ENCODE measurements around the gene CDC42EP3.

The CDC42EP3 gene

DNA sequence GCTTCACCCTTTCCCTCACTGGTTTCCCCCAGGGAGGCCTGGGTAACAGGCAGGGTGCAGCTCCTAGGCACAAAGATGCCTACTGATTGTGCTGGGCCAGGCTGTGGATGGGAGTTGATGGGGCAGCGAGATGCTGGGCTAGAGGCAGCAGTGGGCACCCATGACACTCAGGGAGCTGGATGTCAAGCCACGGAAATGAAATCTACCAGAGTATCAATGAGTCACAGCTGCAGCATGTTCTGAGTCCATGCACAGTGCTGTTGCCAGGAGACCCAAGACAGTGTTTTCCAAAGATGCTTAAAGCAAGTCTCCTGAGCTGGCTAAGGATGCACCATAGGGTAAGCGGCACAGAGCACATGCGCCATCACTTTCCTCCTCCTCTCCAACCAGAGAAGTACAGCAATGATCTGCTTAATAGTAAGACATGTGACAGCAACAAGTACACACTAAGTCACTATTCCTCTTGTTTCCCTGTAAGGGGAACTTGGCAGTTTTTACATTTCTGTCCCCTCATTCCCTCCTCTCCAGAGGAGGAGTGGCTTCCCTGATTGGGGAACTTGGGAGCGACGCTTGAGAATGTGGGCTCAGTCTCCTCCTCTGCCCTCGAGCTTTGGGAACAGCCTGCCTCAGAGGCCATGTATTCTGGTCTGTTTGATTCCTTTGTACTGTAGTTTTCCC, 57.2 kb downstream of the CDC42EP3 start:
- DNase-seq = no peak

DNA sequence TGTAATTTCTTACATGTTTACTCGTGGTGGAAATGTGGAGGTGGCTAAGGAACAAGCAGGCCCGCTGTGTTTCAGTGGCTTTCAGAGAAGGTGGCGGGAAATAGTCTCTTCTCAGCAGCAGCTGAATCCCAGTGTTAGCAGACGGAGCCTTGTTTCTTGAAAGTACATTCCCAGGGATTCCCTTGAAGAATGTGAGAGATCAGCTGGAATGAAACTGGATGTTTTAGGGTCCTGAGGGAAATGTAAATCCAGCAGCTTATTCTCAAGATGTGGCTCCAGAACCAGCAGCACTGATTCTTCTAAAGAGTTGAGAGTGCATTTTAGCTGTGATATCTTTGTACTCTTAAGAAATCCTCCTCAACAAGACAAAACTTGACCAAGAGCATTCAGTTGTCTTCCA, 59.1 kb downstream of the CDC42EP3 start:
- DNase-seq = no peak

DNA sequence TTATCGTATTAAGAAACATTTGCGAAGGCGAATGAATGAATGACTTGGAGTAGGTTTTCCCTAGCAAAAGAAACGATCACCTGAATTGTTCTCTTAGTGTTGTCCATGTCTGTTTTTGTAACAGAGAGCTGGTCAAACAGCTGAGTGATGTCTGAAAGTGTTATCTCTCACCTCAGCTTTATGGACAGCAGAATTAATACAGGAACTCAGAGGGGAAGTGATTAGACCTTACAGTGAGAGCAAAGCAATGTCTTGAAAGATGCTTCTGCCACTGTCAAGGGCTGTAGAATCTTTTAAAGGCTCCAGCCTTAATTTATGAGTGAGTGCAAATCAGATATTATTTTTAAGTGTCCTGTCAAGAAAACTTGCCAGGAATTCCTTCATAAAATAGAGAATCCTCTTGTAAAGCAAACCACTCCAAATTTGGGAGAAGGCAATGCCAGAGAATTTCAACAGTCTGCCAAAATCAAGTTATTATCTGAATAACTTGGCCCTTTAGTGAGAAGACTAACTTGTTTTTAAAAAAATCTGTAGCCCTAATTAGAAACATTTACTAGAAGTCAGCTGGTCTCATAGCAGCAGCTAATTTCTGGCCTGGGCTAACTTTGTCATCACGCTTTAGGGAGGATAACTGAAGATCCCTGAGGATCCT, 60.7 kb downstream of the CDC42EP3 start:
- DNase-seq = no peak

DNA sequence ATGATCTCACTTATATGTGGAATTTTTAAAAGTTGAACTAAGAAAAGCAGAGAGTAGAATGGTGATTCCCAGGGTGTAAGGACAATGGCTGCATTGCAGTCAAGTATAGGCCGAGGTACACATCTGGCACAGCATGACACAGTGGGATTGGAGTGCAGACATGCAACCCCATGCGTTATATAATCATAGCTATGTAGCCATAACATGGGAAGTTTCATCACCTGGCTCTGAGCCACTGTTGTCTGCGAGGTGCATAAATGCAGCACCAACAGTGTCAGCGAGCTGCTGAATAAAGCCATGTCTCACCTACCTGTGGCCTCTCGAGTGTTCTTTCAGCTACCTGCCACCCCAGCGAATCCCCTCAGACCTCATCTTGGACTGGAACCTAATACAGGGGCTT, 61.7 kb downstream of the CDC42EP3 start:
- DNase-seq = no peak

DNA sequence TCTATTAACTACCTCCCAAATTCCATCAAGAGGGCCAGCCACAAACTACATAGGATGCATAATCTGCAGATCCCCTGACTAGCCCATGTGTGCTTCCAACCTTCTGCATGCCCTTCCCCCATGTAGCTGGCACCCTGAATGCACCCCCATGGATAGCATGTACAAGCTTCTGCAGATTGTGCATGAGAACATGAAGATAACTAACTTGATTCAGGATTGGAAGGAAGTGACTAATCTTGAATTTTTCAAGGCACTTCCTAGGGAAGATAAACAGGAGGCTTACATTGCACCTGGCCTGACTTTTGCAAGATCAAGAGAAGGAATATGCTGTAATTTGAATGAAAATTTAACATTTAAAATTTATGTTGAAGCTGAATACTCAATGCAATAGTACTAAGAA, 66.7 kb downstream of the CDC42EP3 start:
- no peak for DNase-seq

DNA sequence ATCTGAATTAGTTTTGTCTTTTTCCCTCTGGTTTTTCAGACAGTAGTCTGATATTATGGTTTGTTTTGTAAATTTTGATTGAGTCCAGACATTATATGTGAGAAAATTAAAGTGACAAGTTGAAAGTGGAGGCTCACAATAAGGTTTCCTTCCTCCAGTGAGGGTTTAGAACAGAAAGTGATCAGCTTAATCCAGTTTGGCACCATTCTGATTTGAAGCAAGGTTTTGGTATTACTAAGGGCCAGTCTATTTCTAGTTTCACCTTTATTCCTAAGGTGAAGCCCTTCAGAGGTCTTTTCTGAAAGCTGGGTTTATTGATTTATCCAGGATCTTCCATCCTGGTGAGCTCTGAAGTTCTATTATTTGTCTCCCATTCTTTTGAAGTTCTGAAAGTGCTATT, 68.7 kb downstream of the CDC42EP3 start:
- no peak for DNase-seq

DNA sequence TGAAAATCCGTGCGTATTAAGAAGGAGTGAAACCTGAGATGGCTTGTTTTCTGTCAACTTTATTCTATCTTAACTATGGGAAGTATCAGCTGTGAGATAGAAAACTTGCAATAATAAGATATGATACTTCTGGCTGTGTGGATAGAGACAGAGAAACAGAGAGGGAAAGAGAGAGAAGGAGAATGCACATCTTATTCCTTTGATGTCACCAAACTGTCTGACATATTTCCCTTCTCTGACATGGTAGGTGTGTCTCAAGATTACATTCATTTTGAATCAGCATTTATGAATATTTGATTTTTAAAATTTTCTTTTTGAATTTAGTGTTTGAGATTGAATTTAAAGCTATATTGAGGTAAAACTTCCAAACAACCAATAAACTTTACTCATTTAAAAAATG, 69.4 kb downstream of the CDC42EP3 start:
- no peak for DNase-seq

DNA sequence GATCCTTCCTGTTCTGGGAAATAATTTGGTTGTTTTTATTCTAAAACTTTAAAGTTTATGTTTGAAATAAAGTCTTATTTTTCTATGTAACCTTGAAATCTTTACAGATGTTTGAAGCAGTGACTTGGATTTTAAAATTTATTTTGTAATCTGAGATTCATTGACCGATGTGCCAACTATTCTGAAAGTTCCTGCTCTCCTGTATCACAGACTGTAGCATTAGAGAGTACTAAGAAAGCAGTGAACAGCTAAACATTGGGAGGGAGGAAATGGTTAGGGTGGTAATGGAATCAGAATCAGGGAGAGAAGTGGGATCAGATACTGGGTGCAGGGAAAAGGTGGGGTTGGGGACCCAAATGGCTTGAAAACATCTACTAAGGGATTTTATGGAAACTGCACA, 69.9 kb downstream of the CDC42EP3 start:
- DNase-seq = no peak

DNA sequence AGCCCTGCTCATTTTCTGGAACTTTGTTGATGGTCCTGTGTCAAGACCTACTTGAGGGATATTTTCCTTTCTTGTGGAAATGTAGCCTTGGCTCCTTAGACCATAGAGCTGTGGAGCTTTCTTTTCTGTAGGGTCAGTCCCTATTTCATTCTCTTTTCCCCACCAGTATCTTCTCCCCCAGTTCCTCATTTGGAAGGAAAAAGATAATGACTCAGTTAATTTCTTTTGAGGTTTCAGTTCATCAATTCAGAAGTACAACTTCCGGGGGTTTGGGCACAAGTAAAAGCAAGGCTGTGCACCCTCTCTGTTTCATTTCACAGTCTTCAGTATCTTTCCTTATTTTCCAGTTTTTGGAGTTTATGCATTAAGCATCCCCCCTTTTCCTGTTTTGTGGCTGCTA, 70.7 kb downstream of the CDC42EP3 start:
- no peak for DNase-seq

DNA sequence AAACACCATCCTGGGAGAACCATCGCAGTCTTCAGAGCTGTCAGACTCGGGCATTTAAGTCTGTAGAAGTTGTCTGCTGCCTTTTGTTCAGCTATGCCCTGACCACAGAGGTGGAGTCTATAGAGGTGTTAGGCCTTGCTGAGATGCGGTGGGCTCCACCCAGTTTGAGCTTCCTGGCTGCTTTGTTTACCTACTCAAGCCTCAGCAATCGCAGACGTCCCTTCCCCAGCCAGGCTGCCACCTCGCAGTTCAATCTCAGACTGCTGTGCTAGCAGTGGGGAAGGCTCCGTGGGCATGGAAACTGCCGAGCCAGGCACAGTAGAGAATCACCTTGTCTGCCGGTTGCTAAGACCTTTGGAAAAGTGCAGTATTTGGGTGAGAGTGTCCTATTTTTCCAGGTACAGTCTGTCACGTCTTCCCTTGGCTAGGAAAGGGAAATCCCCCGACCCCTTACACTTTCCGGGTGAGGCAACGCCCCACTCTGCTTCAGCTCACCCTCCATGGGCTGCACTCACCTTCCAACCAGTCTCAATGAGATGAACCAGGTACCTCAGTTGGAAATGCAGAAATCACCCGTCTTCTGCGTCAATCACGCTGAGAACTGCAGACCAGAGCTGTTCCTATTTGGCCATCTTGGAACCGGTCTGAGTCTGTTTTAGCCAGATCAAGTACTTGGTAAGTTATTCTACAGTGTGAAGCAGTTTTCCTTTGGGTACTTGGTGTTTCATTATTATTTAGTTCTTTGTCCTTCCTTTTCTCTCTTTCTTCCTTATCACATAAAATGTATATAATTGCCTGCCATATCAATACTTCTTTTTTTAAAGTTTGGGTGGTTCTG, 71.5 kb downstream of the CDC42EP3 start:
- peak in 3 of 4 experiments; percentile 7 to 57 (median 35) for DNase-seq

DNA sequence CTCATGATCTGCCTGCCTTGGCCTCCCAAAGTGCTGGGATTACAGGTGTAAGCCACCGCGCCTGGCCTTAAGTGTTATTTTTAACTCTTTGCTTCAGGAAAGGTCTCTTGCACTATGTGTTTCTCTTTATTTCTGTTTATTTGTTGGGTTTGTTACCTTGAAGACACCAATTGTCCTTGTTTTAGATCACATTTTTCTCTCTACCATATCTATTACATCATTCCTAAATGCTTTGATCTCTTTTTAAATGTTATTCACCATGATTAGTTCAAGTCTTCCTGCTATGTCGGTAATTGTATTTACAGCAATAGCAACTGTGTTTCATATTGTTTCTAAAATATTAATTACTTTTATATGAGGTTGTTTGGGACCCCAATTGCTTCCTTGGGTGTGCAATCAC, 77.7 kb downstream of the CDC42EP3 start:
- DNase-seq = no peak

DNA sequence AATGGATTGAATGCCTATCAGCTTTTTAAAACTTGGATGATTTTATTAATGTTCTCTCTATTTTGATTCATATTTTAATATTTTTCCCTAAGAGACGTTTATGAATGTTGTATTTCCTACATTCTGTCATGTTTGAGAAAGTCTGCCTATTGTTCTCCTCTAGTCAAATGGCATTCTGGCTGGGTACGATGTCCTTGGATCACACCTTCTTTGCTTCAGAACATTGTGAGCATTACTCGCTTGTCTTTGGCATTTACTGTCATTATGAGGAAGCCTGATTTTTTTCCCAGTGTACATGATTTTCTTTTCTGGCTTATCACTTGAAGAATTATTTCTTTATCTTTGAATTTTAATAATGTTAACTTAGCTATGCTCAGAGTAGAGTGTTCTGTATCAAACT, 78.4 kb downstream of the CDC42EP3 start:
- DNase-seq = no peak

Data from activated CD4-positive, CD25-positive, alpha-beta regulatory T cell (primary cell).